ENCODE data around the gene ASPSCR1. TPM values are rescaled to one million over a fixed set of nuclear protein-coding genes. Genes with fewer than 3 reads are reported as not detected.

The ASPSCR1 gene
- total and polyA plus RNA-seq, 2 of the 13 experiments (the other 11 are each of a cell fraction or from before 2014, with no cell fraction given): 274 to 314 TPM

DNA sequence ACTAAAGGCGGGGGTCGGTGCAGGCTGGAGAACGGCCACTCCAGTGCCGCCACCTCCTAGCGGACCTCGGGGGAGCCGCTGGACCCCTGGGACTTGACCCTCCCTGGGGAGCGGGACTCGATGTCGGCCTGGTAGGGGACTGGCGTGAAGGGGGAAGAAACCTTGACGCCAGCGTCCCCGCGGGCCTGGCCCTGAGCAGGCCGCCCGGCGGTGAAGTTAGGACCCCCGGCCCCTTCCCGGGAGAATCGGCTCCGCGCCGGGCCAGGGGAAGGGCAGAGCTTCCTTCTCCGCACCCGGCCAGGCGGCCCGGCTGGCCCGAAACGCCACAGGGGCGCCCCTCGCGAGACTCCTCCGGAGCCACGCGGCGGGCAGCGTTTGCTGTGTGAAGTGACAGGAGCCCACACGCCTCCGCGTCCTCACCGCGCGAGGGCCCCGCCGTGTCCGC lies 87.8 kb downstream of the ASPSCR1 start (continued):
- TF ChIP-seq ZNF687 (CRISPR knock-in tag; IDR thresholded peaks at IDR 0.05) (peak; percentile 54; the same call in 1 of the 2 replicates), NFATC3 (CRISPR knock-in tag; IDR thresholded peaks at IDR 0.05) (peak; percentile 58; the same call in 1 of the 2 replicates), SATB2 (CRISPR knock-in tag; IDR thresholded peaks at IDR 0.05) (no peak), HNRNPL (IDR thresholded peaks at IDR 0.05; ENCODE audit: low read depth, low read length) (no peak), ZNF124 (CRISPR knock-in tag; IDR thresholded peaks at IDR 0.05) (peak; percentile 0; the same call in 1 of the 2 replicates), MAFG (CRISPR knock-in tag; IDR thresholded peaks at IDR 0.05) (no peak), NFAT5 (CRISPR knock-in tag; IDR thresholded peaks at IDR 0.05) (0 out of 2 replicates have a peak, but pooled peaks have one; percentile 17), ZBTB21 (CRISPR knock-in tag; IDR thresholded peaks at IDR 0.05) (no peak), ZSCAN12 (CRISPR knock-in tag; IDR thresholded peaks at IDR 0.05) (0 out of 2 replicates have a peak, but pooled peaks have one; percentile 55), KLF6 (CRISPR knock-in tag; IDR thresholded peaks at IDR 0.05) (no peak), MAF1 (CRISPR knock-in tag; IDR thresholded peaks at IDR 0.05; ENCODE audit: borderline replicate concordance) (peak; percentile 17; the same call in 1 of the 2 replicates), XBP1 (CRISPR knock-in tag; IDR thresholded peaks at IDR 0.05) (no peak), EZH2 (conservative IDR thresholded peaks at IDR 0.05; ENCODE audit: low read depth, low read length) (no peak), CENPT (CRISPR knock-in tag; IDR thresholded peaks at IDR 0.05; ENCODE audit: low read depth) (no peak), ZSCAN20 (CRISPR knock-in tag; IDR thresholded peaks at IDR 0.05; ENCODE audit: borderline replicate concordance) (peak; percentile 66; the same call in 1 of the 2 replicates)
- TF ChIP-seq, protein P1, sequence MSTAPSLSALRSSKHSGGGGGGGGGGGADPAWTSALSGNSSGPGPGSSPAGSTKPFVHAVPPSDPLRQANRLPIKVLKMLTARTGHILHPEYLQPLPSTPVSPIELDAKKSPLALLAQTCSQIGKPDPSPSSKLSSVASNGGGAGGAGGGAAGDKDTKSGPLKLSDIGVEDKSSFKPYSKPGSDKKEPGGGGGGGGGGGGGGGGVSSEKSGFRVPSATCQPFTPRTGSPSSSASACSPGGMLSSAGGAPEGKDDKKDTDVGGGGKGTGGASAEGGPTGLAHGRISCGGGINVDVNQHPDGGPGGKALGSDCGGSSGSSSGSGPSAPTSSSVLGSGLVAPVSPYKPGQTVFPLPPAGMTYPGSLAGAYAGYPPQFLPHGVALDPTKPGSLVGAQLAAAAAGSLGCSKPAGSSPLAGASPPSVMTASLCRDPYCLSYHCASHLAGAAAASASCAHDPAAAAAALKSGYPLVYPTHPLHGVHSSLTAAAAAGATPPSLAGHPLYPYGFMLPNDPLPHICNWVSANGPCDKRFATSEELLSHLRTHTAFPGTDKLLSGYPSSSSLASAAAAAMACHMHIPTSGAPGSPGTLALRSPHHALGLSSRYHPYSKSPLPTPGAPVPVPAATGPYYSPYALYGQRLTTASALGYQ (CRISPR knock-in tag; IDR thresholded peaks at IDR 0.05): 0 out of 2 replicates have a peak, but pooled peaks have one; percentile 9
